HS-27A (cell line): ENCODE measurements around the gene CYP4A11.
"Not testable (repeated sequence)": the region's sequence is repeated elsewhere in the genome, so short reads cannot be mapped to it uniquely, and the experiment has no call there.

Experiments
- DNase-seq: peaks from one replicate; pipeline ENCODE4 v3.0.0-alpha.2; 2012; ENCODE audit warnings: low read depth, missing footprints

CYP4A11 gene

DNA sequence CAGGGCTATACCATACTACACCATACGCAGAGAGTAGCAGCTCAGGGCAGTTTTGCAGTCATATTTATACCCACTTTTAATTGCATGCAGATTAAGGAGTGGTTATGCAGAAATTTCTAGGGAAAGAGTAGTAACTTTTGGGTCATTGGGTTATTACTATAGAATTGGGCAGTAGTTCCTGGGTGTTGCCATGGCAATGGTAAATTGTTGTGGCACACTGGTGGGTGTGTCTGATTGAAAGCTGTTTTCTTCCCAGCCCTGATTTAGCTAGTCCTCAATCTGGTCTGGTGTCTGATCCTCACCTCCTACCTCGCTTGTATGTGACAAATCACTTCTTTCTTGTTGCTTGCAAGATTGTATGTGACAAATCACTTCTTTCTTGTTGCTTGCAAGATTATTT lies 30.5 kb downstream of the CYP4A11 start:
- no peak for DNase-seq

DNA sequence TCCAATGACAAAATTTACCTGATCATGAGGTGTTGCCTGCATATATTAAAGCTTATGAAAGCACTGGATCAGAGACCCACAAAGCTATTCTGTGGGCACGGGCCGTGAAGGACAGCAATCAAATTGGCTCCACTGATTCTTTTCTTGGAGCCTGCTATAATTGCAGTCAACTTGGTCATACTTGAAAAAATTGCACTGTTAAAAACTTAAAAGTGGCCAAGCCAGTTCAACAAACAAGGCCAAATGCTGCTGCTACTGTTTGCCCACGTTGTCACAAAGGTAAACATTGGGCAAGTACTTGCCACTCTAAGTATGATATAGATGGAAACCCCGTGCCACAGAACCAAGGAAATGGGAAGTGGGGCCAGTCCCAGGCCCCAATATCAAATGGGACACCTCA lies 37.8 kb downstream of the CYP4A11 start:
- DNase-seq: no peak

DNA sequence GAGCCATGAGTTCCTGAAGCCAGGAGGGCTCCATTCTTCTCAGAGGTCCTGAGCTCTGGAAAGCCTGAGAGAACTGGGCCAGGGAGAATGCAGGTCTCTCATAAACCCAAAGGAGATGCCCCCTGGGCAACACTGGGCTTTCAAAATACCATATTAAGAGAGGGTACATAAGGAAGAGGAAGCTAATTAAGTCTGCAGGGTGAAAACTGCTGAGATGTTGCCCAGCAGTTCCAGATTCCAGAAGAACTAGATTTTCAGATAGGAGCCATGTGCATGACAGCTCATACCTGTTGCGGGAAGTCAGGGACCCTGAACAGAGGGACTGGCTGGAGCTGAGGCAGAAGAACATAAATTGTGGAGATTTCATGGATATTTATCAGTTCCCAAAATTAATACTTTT lies 40.9 kb downstream of the CYP4A11 start:
- no peak for DNase-seq

GRCh38 chr1:46881656-46882055 lies 59.6 kb downstream of the CYP4A11 start:
- not testable (repeated sequence) for DNase-seq
